ENCODE data around the gene PRR23C. TPM values are rescaled to one million over a fixed set of nuclear protein-coding genes. Genes with fewer than 3 reads are reported as not detected.

The PRR23C gene
- total RNA-seq, 2 donors from 2014 or later: not detected

- DNase-seq (ENCODE audit: low spot score): no peak
- Histone ChIP-seq H3K4me1 (no peaks in the 10 kb centered on the region), H3K4me3 (no peak within 1 kb of the TSS), H3K27me3 (no peaks in the 10 kb centered on the region), H3K36me3 (no peaks in the 10 kb centered on the region), H3K27ac (no peak within 1 kb of the TSS), H3K9me3 (peaks cover 0 to 15% of the 10 kb centered on the region in 2 donors)
- no peak for TF ChIP-seq CTCF (IDR thresholded peaks at IDR 0.05)
Measured at GRCh38 chr3:139006051-139006716, 38.5 kb downstream of the PRR23C start, which contains the start of gene PRR23A. Gene PRR23A (minus strand): TSS chr3:139006268. CDS start chr3:139006268, 0 bp downstream.

- TF ChIP-seq CTCF (IDR thresholded peaks at IDR 0.05): no peak
- H3K27ac ChIP-seq: no peak overlapping the region
- DNase-seq (ENCODE audit: low spot score): no peak
- H3K4me3 ChIP-seq: no peak overlapping the region
- H3K36me3 ChIP-seq: no peaks in the 10 kb centered on the region
- H3K9me3 ChIP-seq: peaks cover 0 to 22% of the 10 kb centered on the region in 2 donors
- H3K4me1 ChIP-seq: no peaks in the 10 kb centered on the region
- H3K27me3 ChIP-seq: no peaks in the 10 kb centered on the region
Measured at GRCh38 chr3:139005356-139005993, 39.2 kb downstream of the PRR23C start.

- no peaks in the 10 kb centered on the region for H3K4me1 ChIP-seq
- TF ChIP-seq CTCF (IDR thresholded peaks at IDR 0.05): no peak
- DNase-seq (ENCODE audit: low spot score): no peak
- no peaks in the 10 kb centered on the region for H3K36me3 ChIP-seq
- no peak overlapping the region for H3K27ac ChIP-seq
- H3K27me3 ChIP-seq: no peaks in the 10 kb centered on the region
- H3K9me3 ChIP-seq: peaks cover 0 to 13% of the 10 kb centered on the region in 2 donors
- no peak overlapping the region for H3K4me3 ChIP-seq
Measured at GRCh38 chr3:138995706-138996105, 49.0 kb downstream of the PRR23C start.

Other genes starting within 250 kb of the PRR23C start
- 10 to 100 TPM; 27.7 to 35.0 TPM for gene PIK3CB, start 210.0 kb downstream of the PRR23C start, total RNA-seq
- gene FOXL2, start 97.8 kb downstream of the PRR23C start, total RNA-seq: not detected
- gene FOXL2NB, start 97.7 kb downstream of the PRR23C start, total RNA-seq: not detected
- gene PRR23A, start 38.6 kb downstream of the PRR23C start, total RNA-seq: not detected
- gene PRR23B, start 24.0 kb downstream of the PRR23C start, total RNA-seq: not detected

Measured in right atrium auricular region (tissue), 2 donors.